Fibroblast of pulmonary artery (primary cell): ENCODE data around the gene PHF21B.

ENCODE experiments used
- DNase-seq: peaks from one replicate; pipeline ENCODE4 v3.0.0-alpha.2; 2010; ENCODE audit warnings: low read depth
- H3K4me3 ChIP-seq: replicated peaks from 2 replicates; pipeline ENCODE4 v1.5.1; 2011; ENCODE audit warnings: low read depth, mild to moderate bottlenecking, control low read depth, low read length, moderate library complexity
- CTCF ChIP-seq: IDR thresholded peaks from 2 replicates; pipeline ENCODE4 v1.5.1; 2011; ENCODE audit warnings: mild to moderate bottlenecking, control low read depth, low read length, inconsistent platforms; ENCODE audit errors: missing control alignments

PHF21B gene

GRCh38 chr22:44939451-44939850 lies 70.4 kb downstream of the PHF21B start:
- no peak for DNase-seq
- H3K4me3 ChIP-seq: no peak overlapping the region
- no peak for TF ChIP-seq CTCF

DNA sequence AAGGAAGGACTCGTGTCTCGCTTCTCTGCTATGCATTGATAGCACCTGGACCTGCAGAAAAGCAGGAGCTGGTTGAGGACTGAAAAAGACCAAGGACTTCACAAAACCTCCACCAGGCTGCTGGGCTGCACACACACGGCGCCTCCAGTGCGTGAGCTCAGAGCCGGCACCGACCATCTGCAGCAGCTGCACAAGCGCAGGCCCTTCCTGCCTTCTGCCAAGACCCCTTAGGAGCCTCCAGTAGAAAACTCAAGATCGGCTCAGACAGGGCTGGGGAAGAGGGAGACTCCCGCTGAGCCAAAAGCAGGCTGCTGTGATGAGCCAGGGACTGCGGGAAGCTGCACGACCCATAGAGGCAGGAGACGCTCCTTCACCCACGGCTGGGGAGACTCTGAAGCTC lies 70.9 kb downstream of the PHF21B start:
- no peak overlapping the region for H3K4me3 ChIP-seq
- no peak for TF ChIP-seq CTCF
- DNase-seq: no peak

DNA sequence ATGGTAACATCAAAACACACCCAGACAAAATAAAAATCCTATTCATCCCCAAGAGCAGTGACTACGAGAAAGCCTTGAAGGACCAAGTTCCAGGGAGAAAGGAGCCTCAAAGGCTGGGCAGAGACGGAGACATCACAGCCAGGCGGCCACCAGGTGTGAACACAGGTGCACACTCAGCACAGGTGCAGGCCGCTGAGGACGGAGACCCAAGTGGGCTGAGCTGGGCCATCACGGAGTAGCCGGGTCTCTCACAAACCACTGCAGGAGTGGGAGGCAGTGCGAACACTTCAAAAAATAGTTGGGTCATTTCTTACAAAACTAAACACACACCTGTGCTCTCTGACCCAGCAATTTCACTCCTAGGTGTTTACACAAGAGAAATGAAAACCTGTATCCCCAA lies 72.6 kb downstream of the PHF21B start:
- TF ChIP-seq CTCF: no peak
- H3K4me3 ChIP-seq: no peak overlapping the region
- DNase-seq: no peak

GRCh38 chr22:44936201-44936600 lies 73.6 kb downstream of the PHF21B start:
- TF ChIP-seq CTCF: no peak
- no peak overlapping the region for H3K4me3 ChIP-seq
- DNase-seq: no peak

- TF ChIP-seq CTCF: no peak
- H3K4me3 ChIP-seq: no peak overlapping the region
- no peak for DNase-seq
These were observed 74.1 kb downstream of the PHF21B start for GRCh38 chr22:44935724-44936123.

GRCh38 chr22:44934454-44934735 lies 75.4 kb downstream of the PHF21B start:
- no peak for DNase-seq
- no peak for TF ChIP-seq CTCF
- no peak overlapping the region for H3K4me3 ChIP-seq

DNA sequence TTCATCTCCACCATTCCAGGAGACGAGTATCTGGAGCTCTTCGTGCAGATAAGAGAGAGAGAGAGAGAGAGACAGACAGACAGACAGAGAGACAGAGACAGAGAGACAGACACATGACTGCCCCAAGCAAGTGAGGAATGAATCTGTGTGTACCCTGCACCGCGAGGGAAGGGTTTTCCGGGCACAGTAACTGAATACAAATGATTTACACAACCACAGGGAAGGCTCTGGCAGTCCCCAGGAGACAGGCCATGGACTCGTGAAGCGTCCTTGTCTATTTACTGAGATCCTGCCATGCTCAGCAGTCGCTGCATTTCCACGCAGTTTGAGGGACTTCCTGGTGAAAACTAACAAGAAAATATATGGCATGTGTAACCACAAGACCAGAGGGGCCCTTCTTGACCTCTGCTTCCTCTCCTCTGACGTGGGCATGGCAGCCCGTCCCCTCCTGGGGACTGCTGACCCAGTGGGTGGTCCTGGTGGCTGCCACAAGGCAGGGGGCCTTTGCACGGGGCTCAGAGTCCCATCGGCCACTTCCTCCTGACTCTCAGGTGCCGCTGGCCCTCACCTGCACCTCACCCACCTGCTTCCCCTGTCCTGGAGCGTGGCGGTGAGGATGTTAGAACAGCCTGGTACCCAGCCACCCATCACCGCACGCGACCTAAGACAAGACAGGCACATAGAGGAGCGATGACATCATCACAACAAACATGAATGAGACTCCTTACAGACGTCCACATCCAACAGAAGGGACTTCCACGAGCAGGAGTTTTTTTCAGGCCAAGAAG lies 75.9 kb downstream of the PHF21B start:
- DNase-seq: no peak
- TF ChIP-seq CTCF: no peak
- no peak overlapping the region for H3K4me3 ChIP-seq
